Effector memory CD8-positive, alpha-beta T cell (primary cell): ENCODE measurements around the gene TNS4.

ENCODE experiments used
- ATAC-seq: fragments of 150-1000 bp; cut with Tn5 transposase; replicated peaks from 2 replicates; pipeline ENCODE4 v1.10.0; 2021; ENCODE audit warnings: mild to moderate bottlenecking, moderate library complexity
- DNase-seq, 3 experiments: peaks; one replicate each; pipeline ENCODE4 v3.0.0; 2021
- H3K27ac Mint-ChIP-seq, 2 donors: one replicate each; pipeline ENCODE4 v1.8.0; 2022; ENCODE audit warnings: mild to moderate bottlenecking in 2 of 2, mixed read lengths in 2 of 2, moderate library complexity in 2 of 2
- H3K27me3 Mint-ChIP-seq, 2 donors: one replicate each; pipeline ENCODE4 v1.8.0; 2022; ENCODE audit warnings: mixed read lengths in 2 of 2
- H3K36me3 Mint-ChIP-seq: one replicate; pipeline ENCODE4 v1.8.0; 2022; ENCODE audit warnings: mild to moderate bottlenecking, moderate library complexity, mixed read lengths; ENCODE audit not compliant: insufficient read depth
- H3K4me1 Mint-ChIP-seq, 2 donors: one replicate each; pipeline ENCODE4 v1.8.0; 2022; ENCODE audit warnings: low read depth in 2 of 2, mixed read lengths in 2 of 2
- H3K4me3 Mint-ChIP-seq, 2 donors: one replicate each; pipeline ENCODE4 v1.8.0; 2022; ENCODE audit warnings: mild to moderate bottlenecking in 2 of 2, mixed read lengths in 2 of 2, moderate library complexity in 2 of 2
- H3K9me3 Mint-ChIP-seq, 2 donors: one replicate each; pipeline ENCODE4 v1.8.0; 2022; ENCODE audit warnings: mixed read lengths in 2 of 2

Gene TNS4

DNA sequence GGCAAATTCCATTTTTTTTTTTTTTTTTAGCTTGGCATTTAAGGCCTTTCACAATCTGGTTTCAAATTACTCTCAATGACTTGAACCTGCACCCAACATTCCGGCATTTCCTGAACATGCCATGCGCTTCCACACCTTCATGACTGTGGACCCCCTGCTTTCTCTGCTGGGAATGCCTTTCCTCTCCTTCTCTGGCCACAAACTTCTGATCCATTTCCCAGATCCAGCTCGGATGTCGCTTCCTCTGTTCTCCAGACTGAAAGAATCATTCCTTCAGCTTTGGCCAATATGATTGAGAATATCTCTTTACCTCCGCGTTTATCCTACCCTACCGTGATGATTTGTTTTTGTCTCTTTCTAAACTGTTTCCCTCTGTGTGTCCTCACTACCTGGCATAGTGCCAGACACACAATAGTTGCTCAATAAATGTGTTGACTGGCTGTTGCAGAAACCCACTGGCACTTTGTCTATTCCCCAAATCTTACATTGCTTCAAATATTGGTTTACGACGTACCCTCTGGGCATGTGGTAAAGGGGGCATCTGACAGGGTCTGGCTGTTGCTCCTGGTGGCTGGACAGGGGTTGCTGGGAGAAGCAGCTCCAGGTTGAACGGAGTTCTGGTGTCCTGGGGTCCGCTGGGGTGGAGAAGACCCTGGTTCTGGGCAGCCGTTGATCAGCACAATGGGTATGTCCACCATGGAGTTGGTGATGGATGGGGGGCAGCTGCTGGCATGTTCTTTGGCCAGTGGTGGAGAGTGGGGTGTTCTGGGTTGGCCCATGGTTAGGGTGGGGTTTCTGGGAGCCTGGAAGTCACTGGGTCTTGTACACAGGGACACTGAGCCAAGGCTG, 14.7 kb downstream of the TNS4 start:
- Mint-ChIP-seq H3K9me3 (no peaks in the 10 kb centered on the region), H3K27ac (peak overlapping the region in 1 of 2 donors; percentile 80)

DNA sequence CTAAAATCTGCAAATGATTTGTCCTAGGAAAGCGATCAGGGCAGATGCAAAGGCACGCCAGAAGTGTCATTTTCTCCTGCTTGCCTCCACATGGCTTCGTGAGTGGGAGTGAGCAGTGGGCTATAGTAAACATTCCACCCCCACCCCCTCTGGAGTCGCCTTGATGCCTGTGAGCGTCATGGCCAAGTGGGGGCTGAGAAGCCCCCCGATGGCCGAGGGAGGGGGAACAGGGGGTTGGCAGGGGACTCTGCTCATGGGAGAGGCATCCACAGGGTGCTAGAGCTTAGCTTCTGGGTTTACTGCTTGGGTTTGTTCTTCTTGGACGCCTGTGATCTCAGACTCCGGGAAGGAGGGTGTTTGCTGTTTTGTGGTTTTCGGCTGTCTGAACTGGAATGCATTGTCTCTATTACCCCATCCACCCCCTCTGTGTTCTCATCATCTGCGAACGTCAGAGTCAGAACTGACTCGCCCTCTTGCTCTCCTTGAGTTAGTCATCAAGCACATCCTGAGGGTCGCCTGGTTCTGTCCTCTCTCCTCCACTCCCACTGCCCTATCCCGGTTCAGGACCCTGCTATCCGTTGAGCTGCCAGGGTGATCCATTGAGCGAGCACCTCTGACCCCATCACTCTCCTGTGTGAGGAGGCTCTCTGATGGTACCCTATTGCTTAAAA, 15.4 kb downstream of the TNS4 start:
- no peaks in the 10 kb centered on the region for H3K36me3 Mint-ChIP-seq
- H3K27ac Mint-ChIP-seq = peak overlapping the region in 1 of 2 donors; percentile 95
- DNase-seq = no peak
- ATAC-seq = peak; percentile 53
- no peaks in the 10 kb centered on the region for H3K27me3 Mint-ChIP-seq
- H3K9me3 Mint-ChIP-seq = no peaks in the 10 kb centered on the region
- H3K4me1 Mint-ChIP-seq = peaks cover 58 to 70% of the 10 kb centered on the region in 2 donors
- no peak overlapping the region for H3K4me3 Mint-ChIP-seq

More for the DNA sequence above, 14.7 kb downstream of the TNS4 start:
- H3K36me3 Mint-ChIP-seq = no peaks in the 10 kb centered on the region
- DNase-seq (no peak), ATAC-seq (no peak)
- H3K4me1 Mint-ChIP-seq = peaks cover 56 to 66% of the 10 kb centered on the region in 2 donors
- H3K4me3 Mint-ChIP-seq = no peak overlapping the region
- H3K27me3 Mint-ChIP-seq = no peaks in the 10 kb centered on the region

DNA sequence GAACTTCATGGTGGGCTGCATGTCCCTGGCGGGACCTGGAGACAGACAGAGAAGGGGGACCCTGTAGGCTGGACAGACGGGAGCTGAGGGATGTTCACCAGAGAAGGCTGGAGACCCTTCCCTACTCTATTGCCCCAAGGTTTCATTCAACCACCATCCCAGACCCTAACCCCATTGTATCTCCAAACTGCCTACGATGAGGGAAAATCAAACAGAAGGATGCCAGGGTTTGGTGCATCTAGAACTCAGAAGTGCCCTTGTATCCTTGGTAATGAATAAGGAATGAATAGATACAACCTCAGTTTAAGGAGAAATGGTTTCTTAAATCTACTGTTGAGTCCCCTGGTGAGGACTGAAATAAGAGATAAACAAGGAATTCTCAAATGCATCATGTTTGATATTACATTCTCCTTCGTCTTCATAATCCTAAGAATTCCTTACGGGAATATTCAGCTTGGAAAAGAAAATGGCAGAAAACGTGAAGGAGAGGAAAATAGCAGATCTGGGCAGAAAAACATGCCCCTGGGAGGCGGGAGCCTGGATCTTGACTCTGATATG, 16.4 kb downstream of the TNS4 start:
- ATAC-seq (no peak), DNase-seq (no peak)
- Mint-ChIP-seq H3K9me3 (no peaks in the 10 kb centered on the region), H3K4me3 (no peak overlapping the region), H3K4me1 (peaks cover 66 to 68% of the 10 kb centered on the region in 2 donors), H3K27me3 (no peaks in the 10 kb centered on the region), H3K36me3 (peaks cover 5% of the 10 kb centered on the region), H3K27ac (peak overlapping the region; percentile 83 to 95)

DNA sequence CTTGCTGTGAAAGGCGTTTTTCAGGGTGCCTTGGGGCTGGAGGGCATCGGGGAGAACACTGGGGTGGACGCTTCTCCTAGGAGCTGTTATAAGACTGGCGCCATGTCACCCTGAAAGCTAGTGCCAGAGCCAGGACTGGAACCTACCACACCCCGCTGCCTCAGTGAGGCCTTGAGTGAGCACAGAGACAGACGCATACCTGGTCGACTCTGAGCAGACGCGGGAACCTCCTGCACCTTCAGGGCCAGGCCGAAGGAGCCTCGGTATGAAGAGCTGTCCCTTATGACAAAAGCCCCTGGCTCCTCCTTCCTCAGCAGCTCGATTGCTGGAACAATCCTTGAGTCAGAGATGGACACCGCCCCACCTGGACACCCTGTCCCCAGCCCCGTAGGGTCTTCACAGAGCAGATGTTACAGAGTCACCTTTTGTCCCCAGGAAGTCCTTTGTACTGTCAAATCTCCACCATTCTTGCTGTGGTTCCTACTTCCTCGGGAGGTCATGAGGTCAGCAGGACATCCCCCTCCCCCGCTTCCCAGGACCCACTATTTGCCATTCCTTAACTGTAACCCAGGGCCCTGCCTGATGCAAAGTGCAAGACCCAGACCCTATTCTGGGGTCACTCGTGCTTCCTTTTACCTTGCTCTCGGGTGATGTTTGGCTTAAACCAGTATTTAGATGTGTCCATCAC, 17.0 kb downstream of the TNS4 start:
- Mint-ChIP-seq H3K27ac (peak overlapping the region; percentile 93 to 95), H3K4me3 (no peak overlapping the region), H3K27me3 (no peaks in the 10 kb centered on the region), H3K36me3 (peaks cover 5% of the 10 kb centered on the region), H3K9me3 (no peaks in the 10 kb centered on the region), H3K4me1 (peaks cover 68 to 69% of the 10 kb centered on the region in 2 donors)
- DNase-seq = no peak
- no peak for ATAC-seq

DNA sequence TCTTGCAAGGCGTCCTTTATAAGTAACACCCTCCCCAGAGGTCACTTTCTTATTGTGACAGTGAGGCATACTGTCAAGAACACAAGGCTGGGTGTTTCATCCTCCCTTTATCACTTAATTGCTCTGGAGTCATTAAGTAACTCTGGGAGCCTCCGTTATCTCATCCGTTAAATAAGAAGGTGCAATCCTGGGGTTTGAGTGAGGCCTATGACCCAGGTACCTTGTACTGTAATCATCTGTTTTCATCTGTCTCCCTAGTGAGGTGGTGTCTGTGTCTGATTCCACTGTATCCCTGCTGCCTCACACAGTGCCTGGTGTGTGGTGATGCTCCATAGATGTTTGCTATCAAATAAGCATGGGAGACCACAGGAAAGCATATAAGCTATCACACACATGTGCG, 17.7 kb downstream of the TNS4 start:
- ATAC-seq (no peak), DNase-seq (no peak)
- peak overlapping the region; percentile 93 to 95 for H3K27ac Mint-ChIP-seq
- H3K4me1 Mint-ChIP-seq = peaks cover 71 to 73% of the 10 kb centered on the region in 2 donors
- peaks cover 5% of the 10 kb centered on the region for H3K36me3 Mint-ChIP-seq
- H3K9me3 Mint-ChIP-seq = no peaks in the 10 kb centered on the region
- H3K27me3 Mint-ChIP-seq = no peaks in the 10 kb centered on the region
- H3K4me3 Mint-ChIP-seq = no peak overlapping the region

DNA sequence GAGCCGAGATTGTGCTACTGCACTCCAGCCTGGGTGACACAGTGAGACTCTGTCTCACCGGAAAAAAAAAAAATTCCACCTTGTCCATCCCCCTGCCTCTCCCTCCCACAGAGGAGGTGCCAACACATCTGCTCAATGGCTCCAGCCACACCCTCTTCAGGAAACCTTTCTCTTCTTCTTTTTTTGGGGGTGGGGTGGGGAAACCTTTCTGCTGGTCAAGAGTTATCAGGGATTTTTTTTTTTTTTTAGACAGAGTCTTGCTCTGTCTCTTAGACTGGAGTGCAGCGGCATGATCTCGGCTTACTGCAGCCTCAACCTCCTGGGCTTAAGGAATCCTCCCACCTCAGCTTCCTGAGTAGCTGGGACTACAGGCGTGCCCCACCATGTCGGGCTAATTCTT, 18.7 kb downstream of the TNS4 start:
- peak overlapping the region; percentile 93 to 95 for H3K27ac Mint-ChIP-seq
- no peaks in the 10 kb centered on the region for H3K27me3 Mint-ChIP-seq
- ATAC-seq = no peak
- H3K36me3 Mint-ChIP-seq = peaks cover 5% of the 10 kb centered on the region
- no peaks in the 10 kb centered on the region for H3K9me3 Mint-ChIP-seq
- DNase-seq = no peak
- H3K4me1 Mint-ChIP-seq = peaks cover 69 to 72% of the 10 kb centered on the region in 2 donors
- H3K4me3 Mint-ChIP-seq = no peak overlapping the region

DNA sequence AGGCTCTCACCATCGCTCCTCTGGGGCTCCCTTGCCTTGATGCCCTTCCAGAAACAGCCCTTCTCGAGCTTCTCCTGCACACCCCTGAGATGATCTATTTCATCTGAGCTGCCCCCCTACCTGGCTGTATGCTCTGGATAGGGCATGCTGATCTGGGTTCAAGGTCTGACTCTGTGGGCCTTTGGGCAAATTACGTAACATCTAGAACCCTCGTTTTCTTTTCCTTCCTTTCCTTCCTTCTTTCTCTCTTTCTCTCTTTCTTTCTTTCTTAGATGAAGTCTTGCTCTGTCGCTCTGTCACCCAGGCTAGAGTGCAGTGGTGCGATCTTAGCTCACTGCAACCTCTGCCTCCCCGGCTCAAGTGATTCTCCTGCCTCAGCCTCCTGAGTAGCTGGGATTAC, 20.3 kb downstream of the TNS4 start:
- Mint-ChIP-seq H3K9me3 (no peaks in the 10 kb centered on the region), H3K4me3 (peak overlapping the region; percentile 66 to 72), H3K27ac (peak overlapping the region; percentile 93 to 95), H3K36me3 (peaks cover 5% of the 10 kb centered on the region), H3K27me3 (no peaks in the 10 kb centered on the region), H3K4me1 (peaks cover 64 to 69% of the 10 kb centered on the region in 2 donors)
- ATAC-seq (no peak), DNase-seq (no peak)

GRCh38 chr17:40480501-40481003, 20.9 kb downstream of the TNS4 start:
- peak overlapping the region; percentile 93 to 95 for H3K27ac Mint-ChIP-seq
- no peaks in the 10 kb centered on the region for H3K9me3 Mint-ChIP-seq
- H3K4me1 Mint-ChIP-seq = peaks cover 63 to 66% of the 10 kb centered on the region in 2 donors
- ATAC-seq (peak; percentile 83), DNase-seq (peak; percentile 85 to 88 (median 87))
- peak overlapping the region; percentile 66 to 72 for H3K4me3 Mint-ChIP-seq
- peaks cover 5% of the 10 kb centered on the region for H3K36me3 Mint-ChIP-seq
- no peaks in the 10 kb centered on the region for H3K27me3 Mint-ChIP-seq

DNA sequence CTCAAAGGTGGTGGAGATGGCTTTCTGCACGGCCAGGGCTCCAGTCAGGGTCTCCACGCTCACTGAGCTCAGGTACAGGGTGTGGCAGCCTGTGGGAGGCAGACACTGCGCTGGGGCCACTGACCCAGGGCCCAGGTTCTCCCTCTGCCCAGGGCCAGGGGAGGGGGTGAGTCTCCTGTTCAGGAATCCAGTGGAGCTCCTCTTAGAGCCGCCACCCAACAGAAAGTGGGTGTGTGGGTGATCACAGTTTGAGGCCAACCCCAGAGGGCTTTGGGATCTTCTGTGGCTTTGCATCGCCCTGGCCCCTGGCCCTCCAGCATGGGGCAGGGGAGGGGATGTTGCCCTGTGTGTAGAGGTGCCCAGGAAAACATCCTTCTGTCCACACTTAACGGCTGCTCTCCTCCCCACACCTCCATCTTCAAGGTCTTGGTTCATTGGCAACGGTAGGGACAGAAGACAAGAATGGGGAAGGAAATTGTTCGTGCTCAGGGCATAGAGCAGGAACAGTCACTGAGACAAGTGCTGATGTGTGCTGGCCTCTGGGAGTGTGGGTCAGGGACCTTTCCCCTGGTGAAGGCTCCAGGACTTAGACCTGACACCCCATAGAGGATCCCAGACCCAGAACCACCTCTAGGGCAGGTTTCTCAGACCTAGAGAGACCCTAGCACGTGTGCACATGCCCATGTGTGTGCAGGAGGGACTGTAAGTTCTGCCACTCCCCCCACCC, 21.5 kb downstream of the TNS4 start:
- peak overlapping the region; percentile 93 to 95 for H3K27ac Mint-ChIP-seq
- peak in 1 of 3 experiments; percentile 23 for DNase-seq
- no peaks in the 10 kb centered on the region for H3K9me3 Mint-ChIP-seq
- peak overlapping the region; percentile 66 to 72 for H3K4me3 Mint-ChIP-seq
- peaks cover 8% of the 10 kb centered on the region for H3K36me3 Mint-ChIP-seq
- no peak for ATAC-seq
- no peaks in the 10 kb centered on the region for H3K27me3 Mint-ChIP-seq
- H3K4me1 Mint-ChIP-seq = peaks cover 59% of the 10 kb centered on the region in 2 donors

DNA sequence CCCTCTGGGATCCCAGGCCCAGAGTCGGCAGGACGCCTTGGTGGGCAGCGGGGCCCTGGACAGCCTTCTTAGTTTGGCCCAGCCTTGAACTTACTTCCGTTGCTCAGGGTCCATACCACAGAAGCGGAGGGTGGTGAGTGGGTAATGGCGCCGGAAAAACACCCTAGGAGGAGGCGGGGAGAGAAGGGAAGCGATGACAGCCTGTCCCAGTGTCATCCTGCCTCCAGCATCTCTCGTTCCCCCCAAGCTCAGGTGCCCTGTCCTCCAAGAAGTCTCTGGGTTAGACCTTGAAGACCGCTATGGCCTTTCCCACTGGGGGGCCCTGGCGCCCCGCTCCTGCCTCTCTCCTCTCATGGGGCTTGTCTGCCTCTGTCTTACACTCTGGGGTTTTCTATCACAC, 22.9 kb downstream of the TNS4 start:
- peaks cover 46 to 49% of the 10 kb centered on the region in 2 donors for H3K4me1 Mint-ChIP-seq
- H3K36me3 Mint-ChIP-seq = peaks cover 8% of the 10 kb centered on the region
- H3K9me3 Mint-ChIP-seq = no peaks in the 10 kb centered on the region
- H3K27ac Mint-ChIP-seq = peak overlapping the region; percentile 93 to 95
- peak overlapping the region in 1 of 2 donors; percentile 72 for H3K4me3 Mint-ChIP-seq
- ATAC-seq = no peak
- no peaks in the 10 kb centered on the region for H3K27me3 Mint-ChIP-seq
- no peak for DNase-seq

GRCh38 chr17:40477796-40478195, 23.6 kb downstream of the TNS4 start:
- Mint-ChIP-seq H3K9me3 (no peaks in the 10 kb centered on the region), H3K27me3 (no peaks in the 10 kb centered on the region), H3K27ac (peak overlapping the region; percentile 53 to 54), H3K4me1 (peaks cover 46 to 47% of the 10 kb centered on the region in 2 donors), H3K4me3 (no peak overlapping the region), H3K36me3 (peaks cover 8% of the 10 kb centered on the region)
- no peak for ATAC-seq
- DNase-seq = no peak

- no peak overlapping the region for H3K4me3 Mint-ChIP-seq
- H3K4me1 Mint-ChIP-seq = peaks cover 24 to 28% of the 10 kb centered on the region in 2 donors
- no peaks in the 10 kb centered on the region for H3K27me3 Mint-ChIP-seq
- ATAC-seq (no peak), DNase-seq (no peak)
- H3K9me3 Mint-ChIP-seq = no peaks in the 10 kb centered on the region
- peaks cover 4% of the 10 kb centered on the region for H3K36me3 Mint-ChIP-seq
- H3K27ac Mint-ChIP-seq = peak overlapping the region in 1 of 2 donors; percentile 44
These were observed 26.1 kb downstream of the TNS4 start for GRCh38 chr17:40475234-40475908.
